Neural progenitor cell (in vitro differentiated cells): ENCODE measurements around the gene CTSD. TPM values are rescaled to one million over a fixed set of nuclear protein-coding genes. Genes with fewer than 3 reads are reported as not detected.

Source experiments
- DNase-seq: peaks from one replicate; pipeline ENCODE4 v3.0.0-alpha.2; 2016; ENCODE audit warnings: low spot score
- H2AFZ ChIP-seq: fragments of 200-600 bp; sonication (generic); replicated peaks from 2 replicates; pipeline ENCODE4 v1.6.1; 2016; ENCODE audit warnings: antibody characterized with exemption
- H3F3A ChIP-seq: fragments of 200-600 bp; sonication (generic); 2 replicates; pipeline ENCODE4 v1.6.1; 2016; ENCODE audit warnings: antibody characterized with exemption, low read depth
- H3K27ac ChIP-seq: fragments of 200-600 bp; sonication (generic); 2 replicates; pipeline ENCODE4 v1.5.1; 2016; ENCODE audit warnings: mild to moderate bottlenecking
- H3K27me3 ChIP-seq: fragments of 200-600 bp; sonication (generic); 2 replicates; pipeline ENCODE4 v1.6.1; 2016; ENCODE audit warnings: mild to moderate bottlenecking, moderate library complexity
- H3K36me3 ChIP-seq: fragments of 200-600 bp; sonication (generic); 2 replicates; pipeline ENCODE4 v1.5.1; 2016
- H3K4me1 ChIP-seq: fragments of 200-600 bp; sonication (generic); 2 replicates; pipeline ENCODE4 v1.6.1; 2016; ENCODE audit warnings: mixed run types
- H3K4me2 ChIP-seq: fragments of 200-600 bp; sonication (generic); 2 replicates; pipeline ENCODE4 v1.6.1; 2016
- H3K4me3 ChIP-seq: fragments of 200-600 bp; sonication (generic); 2 replicates; pipeline ENCODE4 v1.5.1; 2016
- H3K79me2 ChIP-seq: fragments of 200-600 bp; sonication (generic); 2 replicates; pipeline ENCODE4 v1.6.1; 2016; ENCODE audit warnings: low read depth
- H3K9ac ChIP-seq: fragments of 200-600 bp; sonication (generic); 2 replicates; pipeline ENCODE4 v1.6.1; 2016
- H3K9me3 ChIP-seq: fragments of 200-600 bp; sonication (generic); 2 replicates; pipeline ENCODE4 v1.5.1; 2016; ENCODE audit warnings: low read depth
- H4K20me1 ChIP-seq: fragments of 200-600 bp; sonication (generic); 2 replicates; pipeline ENCODE4 v1.6.1; 2016; ENCODE audit warnings: low read depth
- H3K27ac Mint-ChIP-seq: 3 replicates; pipeline ENCODE4 v1.8.0; 2021; ENCODE audit warnings: mixed read lengths
- H3K27me3 Mint-ChIP-seq: 2 replicates; pipeline ENCODE4 v1.8.0; 2022; ENCODE audit warnings: low read depth, mild to moderate bottlenecking, inconsistent platforms, moderate library complexity, mixed read lengths; ENCODE audit not compliant: insufficient read depth
- H3K36me3 Mint-ChIP-seq: 3 replicates; pipeline ENCODE4 v1.8.0; 2021; ENCODE audit warnings: mixed read lengths
- H3K4me1 Mint-ChIP-seq: 3 replicates; pipeline ENCODE4 v1.8.0; 2021; ENCODE audit warnings: mixed read lengths
- H3K4me3 Mint-ChIP-seq: 3 replicates; pipeline ENCODE4 v1.8.0; 2021; ENCODE audit warnings: mild to moderate bottlenecking, moderate library complexity, mixed read lengths
- H3K9me3 Mint-ChIP-seq: 3 replicates; pipeline ENCODE4 v1.8.0; 2020; ENCODE audit warnings: mixed read lengths
- CTCF ChIP-seq: fragments of 200-600 bp; sonication (generic); IDR thresholded peaks from 2 replicates; pipeline ENCODE4 v1.5.1; 2017; ENCODE audit warnings: antibody characterized with exemption, mild to moderate bottlenecking
- EZH2 ChIP-seq: fragments of 200-600 bp; sonication (generic); IDR thresholded peaks from 2 replicates; pipeline ENCODE4 v1.6.1; 2017; ENCODE audit warnings: antibody characterized with exemption, mild to moderate bottlenecking, moderate library complexity
- EZH2phosphoT487 ChIP-seq: fragments of 200-600 bp; sonication (generic); IDR thresholded peaks from 2 replicates; pipeline ENCODE4 v1.6.1; 2017; ENCODE audit warnings: antibody characterized with exemption
- total RNA-seq: library from RNA; depleted of rRNA; stranded (reverse); fragments of >200 nt; gene quantifications from 2 replicates; pipeline ENCODE4 v1.2.3, GENCODE V29; 2015; ENCODE audit warnings: low replicate concordance

The CTSD gene
- total RNA-seq, 1 donor from 2014 or later: 38.2 TPM

- H3K36me3 Mint-ChIP-seq: no peaks in the 10 kb centered on the region
- peaks cover 11% of the 10 kb centered on the region for H3K27me3 Mint-ChIP-seq
Measured at GRCh38 chr11:1793081-1793480, 29.4 kb upstream of the CTSD start.

GRCh38 chr11:1792461-1792860 lies 28.7 kb upstream of the CTSD start:
- Histone ChIP-seq H3K4me3 (no peak overlapping the region), H3K9ac (no peak overlapping the region), H3K4me1 (no peaks in the 10 kb centered on the region), H2AFZ (no peak overlapping the region), H4K20me1 (no peaks in the 10 kb centered on the region), H3K36me3 (no peaks in the 10 kb centered on the region), H3K79me2 (no peaks in the 10 kb centered on the region), H3K4me2 (no peak overlapping the region), H3K27me3 (peaks cover 21% of the 10 kb centered on the region), H3K9me3 (no peaks in the 10 kb centered on the region), H3F3A (no peaks in the 10 kb centered on the region), H3K27ac (no peak overlapping the region)
- Mint-ChIP-seq H3K4me1 (no peaks in the 10 kb centered on the region), H3K9me3 (peaks cover 14% of the 10 kb centered on the region), H3K27ac (no peak overlapping the region), H3K27me3 (peaks cover 9% of the 10 kb centered on the region), H3K4me3 (no peak overlapping the region), H3K36me3 (no peaks in the 10 kb centered on the region)
- TF ChIP-seq EZH2: no peak
- TF ChIP-seq CTCF: no peak
- no peak for TF ChIP-seq EZH2phosphoT487
- DNase-seq: no peak

More at GRCh38 chr11:1793081-1793480, 29.4 kb upstream of the CTSD start:
- DNase-seq: no peak
- Histone ChIP-seq H3F3A (no peaks in the 10 kb centered on the region), H3K9ac (no peak overlapping the region), H3K4me3 (no peak overlapping the region), H3K27me3 (peaks cover 21% of the 10 kb centered on the region), H2AFZ (no peak overlapping the region), H3K4me2 (no peak overlapping the region), H3K4me1 (no peaks in the 10 kb centered on the region), H4K20me1 (no peaks in the 10 kb centered on the region), H3K27ac (no peak overlapping the region), H3K9me3 (no peaks in the 10 kb centered on the region), H3K79me2 (no peaks in the 10 kb centered on the region), H3K36me3 (no peaks in the 10 kb centered on the region)
- H3K27ac Mint-ChIP-seq: no peak overlapping the region
- TF ChIP-seq EZH2phosphoT487 (no peak), CTCF (no peak), EZH2 (no peak)
- H3K9me3 Mint-ChIP-seq: peaks cover 13% of the 10 kb centered on the region
- H3K4me3 Mint-ChIP-seq: no peak overlapping the region
- H3K4me1 Mint-ChIP-seq: no peaks in the 10 kb centered on the region

DNA sequence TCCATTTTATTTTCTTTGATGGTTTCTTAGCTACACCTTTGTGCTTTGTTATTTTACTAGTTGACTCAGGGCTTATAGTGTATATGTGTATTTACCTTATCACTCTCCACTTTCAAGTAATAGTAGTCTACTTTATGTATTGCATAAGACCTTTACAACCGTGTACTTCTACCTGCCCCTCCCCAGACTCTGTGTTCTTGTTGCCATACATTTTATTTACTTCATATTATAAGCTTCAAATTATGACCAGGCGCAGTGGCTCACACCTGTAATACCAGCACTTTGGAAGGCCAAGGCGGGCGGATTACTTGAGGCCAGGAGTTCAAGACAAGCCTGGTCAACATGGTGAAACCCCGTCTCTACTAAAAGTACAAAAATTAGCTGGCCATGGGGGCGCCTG lies 28.2 kb upstream of the CTSD start:
- Histone ChIP-seq H4K20me1 (no peaks in the 10 kb centered on the region), H3F3A (no peaks in the 10 kb centered on the region), H3K4me1 (no peaks in the 10 kb centered on the region), H3K4me3 (no peak overlapping the region), H2AFZ (no peak overlapping the region), H3K9me3 (no peaks in the 10 kb centered on the region), H3K36me3 (no peaks in the 10 kb centered on the region), H3K27ac (no peak overlapping the region), H3K27me3 (peaks cover 21% of the 10 kb centered on the region), H3K79me2 (no peaks in the 10 kb centered on the region), H3K9ac (no peak overlapping the region), H3K4me2 (no peak overlapping the region)
- H3K27me3 Mint-ChIP-seq: peaks cover 9% of the 10 kb centered on the region
- no peaks in the 10 kb centered on the region for H3K4me1 Mint-ChIP-seq
- no peak overlapping the region for H3K27ac Mint-ChIP-seq
- H3K36me3 Mint-ChIP-seq: no peaks in the 10 kb centered on the region
- no peak for DNase-seq
- TF ChIP-seq EZH2phosphoT487 (no peak), EZH2 (no peak), CTCF (no peak)
- H3K9me3 Mint-ChIP-seq: peaks cover 17% of the 10 kb centered on the region
- H3K4me3 Mint-ChIP-seq: no peak overlapping the region
